Measurements from ENCODE around the gene ANO1. TPM values are rescaled to one million over a fixed set of nuclear protein-coding genes. Genes with fewer than 3 reads are reported as not detected.

Gene ANO1
- total RNA-seq, 4 donors from 2014 or later: 1.7 to 13.9 (median 5.3) TPM

DNA sequence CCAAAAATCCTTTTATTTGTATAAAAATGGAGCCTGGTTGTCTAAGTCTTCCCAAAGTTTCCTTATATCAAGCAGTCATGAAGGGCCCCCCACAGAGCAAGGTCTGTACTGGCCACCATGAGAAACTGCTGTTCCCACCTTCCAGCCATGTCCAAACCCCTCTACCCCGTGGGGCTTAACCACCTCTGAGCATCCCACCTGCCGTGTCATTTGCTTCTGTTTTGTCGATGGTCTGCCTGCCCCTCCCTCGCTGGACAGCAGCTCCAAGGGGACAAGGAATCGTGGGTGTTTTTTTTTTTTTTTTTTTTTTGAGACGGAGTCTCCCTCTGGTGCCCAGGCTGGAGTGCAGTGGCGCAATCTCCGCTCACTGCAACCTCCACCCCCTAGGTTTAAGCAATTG, 11.1 kb upstream of the ANO1 start:
- DNase-seq (ENCODE audit: low spot score): no peak

DNA sequence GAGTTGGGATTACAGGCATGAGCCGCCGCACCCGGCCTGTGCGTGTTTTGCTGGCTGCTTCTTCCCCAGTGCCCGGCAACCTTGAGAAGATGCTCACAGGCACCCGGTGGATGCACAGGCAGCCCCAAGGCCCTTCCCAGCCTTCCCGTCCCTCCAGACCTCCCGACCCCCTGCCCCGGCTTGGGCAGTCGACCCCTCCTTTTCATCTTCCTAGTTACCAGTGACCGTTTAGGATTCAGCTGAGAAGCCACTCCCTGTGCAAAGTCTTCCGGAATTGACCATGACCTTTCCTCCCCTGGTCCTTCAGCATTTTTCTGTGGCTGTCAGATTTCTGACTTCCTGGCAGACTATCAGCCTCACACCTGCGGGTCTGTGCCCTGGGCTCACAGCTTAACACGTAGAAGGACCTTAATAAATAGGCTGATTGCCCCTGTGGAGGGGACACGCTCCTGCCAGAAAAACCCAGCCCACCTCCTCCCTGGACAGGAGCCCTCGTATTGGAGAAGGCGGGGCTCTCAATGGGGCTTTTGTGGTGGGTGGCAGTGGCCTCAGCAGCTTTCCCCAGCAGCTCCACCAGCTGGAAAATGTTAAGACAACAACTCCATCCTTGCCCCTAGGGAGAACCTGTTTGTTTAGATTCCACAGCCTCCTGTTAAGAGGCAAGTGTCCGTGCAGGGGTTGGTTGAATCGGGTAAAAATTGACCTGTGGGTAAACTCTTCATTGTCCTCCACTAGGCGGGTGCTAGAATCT, 10.4 kb upstream of the ANO1 start:
- TF ChIP-seq, protein P1, sequence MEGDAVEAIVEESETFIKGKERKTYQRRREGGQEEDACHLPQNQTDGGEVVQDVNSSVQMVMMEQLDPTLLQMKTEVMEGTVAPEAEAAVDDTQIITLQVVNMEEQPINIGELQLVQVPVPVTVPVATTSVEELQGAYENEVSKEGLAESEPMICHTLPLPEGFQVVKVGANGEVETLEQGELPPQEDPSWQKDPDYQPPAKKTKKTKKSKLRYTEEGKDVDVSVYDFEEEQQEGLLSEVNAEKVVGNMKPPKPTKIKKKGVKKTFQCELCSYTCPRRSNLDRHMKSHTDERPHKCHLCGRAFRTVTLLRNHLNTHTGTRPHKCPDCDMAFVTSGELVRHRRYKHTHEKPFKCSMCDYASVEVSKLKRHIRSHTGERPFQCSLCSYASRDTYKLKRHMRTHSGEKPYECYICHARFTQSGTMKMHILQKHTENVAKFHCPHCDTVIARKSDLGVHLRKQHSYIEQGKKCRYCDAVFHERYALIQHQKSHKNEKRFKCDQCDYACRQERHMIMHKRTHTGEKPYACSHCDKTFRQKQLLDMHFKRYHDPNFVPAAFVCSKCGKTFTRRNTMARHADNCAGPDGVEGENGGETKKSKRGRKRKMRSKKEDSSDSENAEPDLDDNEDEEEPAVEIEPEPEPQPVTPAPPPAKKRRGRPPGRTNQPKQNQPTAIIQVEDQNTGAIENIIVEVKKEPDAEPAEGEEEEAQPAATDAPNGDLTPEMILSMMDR (IDR thresholded peaks at IDR 0.05): no peak
- DNase-seq (ENCODE audit: low spot score) (no peak), ATAC-seq (ENCODE audit: low FRiP score) (no peak)

More for the DNA sequence above, 11.1 kb upstream of the ANO1 start:
- no peak for ATAC-seq (ENCODE audit: low FRiP score)
- TF ChIP-seq, protein P1 (IDR thresholded peaks at IDR 0.05): no peak

DNA sequence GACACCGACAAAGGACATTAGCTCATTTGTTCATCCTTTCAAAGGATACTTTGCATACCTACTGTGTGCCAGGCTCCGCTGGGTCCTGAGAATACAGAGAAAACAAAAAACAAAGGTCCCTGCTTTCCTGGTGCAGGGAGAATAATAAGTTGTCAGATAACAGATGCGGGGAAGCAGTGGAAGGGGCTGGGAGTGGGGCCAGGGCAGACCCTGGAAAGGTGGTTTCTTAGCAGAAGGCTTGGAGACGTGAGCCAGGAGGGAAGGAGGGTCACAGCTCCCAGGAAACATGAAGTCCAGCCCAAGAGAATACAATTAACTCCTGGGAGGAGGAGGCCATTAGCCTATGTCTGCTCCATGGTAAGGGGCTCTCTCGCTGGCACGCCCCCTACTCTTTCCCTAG, 9.8 kb upstream of the ANO1 start:
- TF ChIP-seq, protein P1 (IDR thresholded peaks at IDR 0.05): no peak
- DNase-seq (ENCODE audit: low spot score) (no peak), ATAC-seq (ENCODE audit: low FRiP score) (no peak)

DNA sequence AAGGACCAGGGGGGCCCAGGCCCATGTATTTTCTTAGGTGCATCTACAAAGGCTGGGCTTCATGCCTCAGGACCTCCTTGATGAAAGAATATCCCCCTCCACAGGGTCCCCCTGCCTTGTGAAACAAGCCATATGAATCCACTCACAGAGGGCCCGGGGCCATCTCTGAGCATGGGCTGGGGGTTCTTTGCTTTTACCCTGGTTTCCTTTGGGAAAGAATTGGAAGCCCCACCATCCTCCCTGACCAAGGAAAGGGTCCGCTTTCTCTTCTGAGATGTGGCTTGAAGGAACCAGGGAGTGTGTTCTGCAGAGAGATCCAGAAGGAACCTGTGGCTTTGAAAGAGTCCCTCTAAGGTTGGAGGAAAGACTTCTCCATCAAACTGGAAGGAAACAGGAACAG, 9.2 kb upstream of the ANO1 start:
- DNase-seq (ENCODE audit: low spot score) (no peak), ATAC-seq (ENCODE audit: low FRiP score) (no peak)
- TF ChIP-seq, protein P1 (IDR thresholded peaks at IDR 0.05): no peak

DNA sequence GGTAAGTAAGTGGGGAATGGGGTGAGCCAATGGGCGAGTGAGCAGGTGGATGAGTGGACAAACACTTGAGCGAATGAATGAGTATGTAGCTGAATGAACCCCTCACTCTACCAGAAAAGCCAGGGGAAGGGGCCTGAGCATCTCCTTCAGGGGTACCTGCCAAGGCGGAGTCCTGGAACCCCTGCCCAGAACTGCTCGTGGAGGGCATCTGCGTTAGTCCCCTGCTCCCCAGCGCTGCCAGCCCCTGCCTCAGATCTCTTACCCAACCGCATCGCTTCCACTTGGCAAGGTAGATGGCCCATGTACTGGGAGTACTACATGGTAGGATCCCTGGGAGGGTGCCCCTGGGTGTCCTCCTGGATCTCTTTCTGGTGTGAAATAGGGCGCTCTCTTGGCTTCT, 7.4 kb upstream of the ANO1 start:
- DNase-seq (ENCODE audit: low spot score) (no peak), ATAC-seq (ENCODE audit: low FRiP score) (no peak)
- TF ChIP-seq, protein P1 (IDR thresholded peaks at IDR 0.05): no peak

DNA sequence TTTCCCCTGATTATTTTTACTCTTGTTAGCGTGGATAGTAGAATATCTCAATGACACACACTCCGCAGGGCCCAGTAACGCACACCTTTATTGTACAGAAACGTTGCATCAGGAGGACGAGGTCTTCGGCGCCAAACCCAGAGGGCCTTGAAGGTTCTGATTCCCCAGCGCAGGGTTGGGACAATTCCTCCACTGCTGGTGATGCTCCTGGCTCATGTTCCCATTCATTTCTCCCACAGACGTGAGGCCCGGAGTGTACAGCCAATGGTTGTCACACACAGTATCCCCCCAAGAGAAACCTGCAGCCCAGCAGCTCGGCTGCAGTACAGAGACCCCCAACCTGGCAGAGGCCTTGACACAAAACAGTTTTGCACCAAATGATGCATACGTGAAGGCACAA, 6.1 kb upstream of the ANO1 start:
- TF ChIP-seq, protein P1 (IDR thresholded peaks at IDR 0.05): no peak
- ATAC-seq (ENCODE audit: low FRiP score) (no peak), DNase-seq (ENCODE audit: low spot score) (no peak)

DNA sequence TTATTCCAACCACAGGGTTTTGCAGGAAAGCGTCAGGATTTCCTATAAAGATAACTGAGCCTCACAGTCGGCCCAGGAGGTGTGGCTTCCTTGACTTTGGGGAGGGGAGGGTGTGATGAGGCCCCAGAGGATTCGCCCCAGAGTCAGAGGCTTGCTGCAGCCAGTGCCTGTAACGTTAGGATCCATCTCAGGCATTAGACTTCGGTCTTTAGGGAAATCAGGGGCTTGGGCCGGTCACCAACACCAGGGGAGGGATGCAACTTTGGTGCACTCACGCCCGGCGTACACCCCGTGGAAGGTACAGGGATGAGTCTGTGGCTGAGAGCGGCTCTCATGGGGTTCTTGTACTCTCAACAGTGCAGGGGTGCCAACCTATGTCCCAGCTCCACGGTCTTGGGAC, 5.7 kb upstream of the ANO1 start:
- DNase-seq (ENCODE audit: low spot score) (no peak), ATAC-seq (ENCODE audit: low FRiP score) (no peak)

More for the DNA sequence above, 5.7 kb upstream of the ANO1 start:
- TF ChIP-seq, protein P1 (IDR thresholded peaks at IDR 0.05): no peak
